A549 (cell line): Measurements from ENCODE around the gene PHF21A. TPM values are rescaled to one million over a fixed set of nuclear protein-coding genes. Genes with fewer than 3 reads are reported as not detected.
A peak's percentile ranks its signal among the peaks of the same experiment; 100 is the strongest.
"Not testable (repeated sequence)": the region's sequence is repeated elsewhere in the genome, so short reads cannot be mapped to it uniquely, and the experiment has no call there.

ENCODE experiments used
- ATAC-seq, 2 experiments: fragments of 200-7000 bp in 1 of 2; fragments of >200 bp in 1 of 2; cut with Nextera tagmentation in 1 of 2; cut with Tn5 transposase in 1 of 2; 3 replicates each; pipeline versions ENCODE4 v1.8.0 to v1.9.1; 2018 to 2020; ENCODE audit warnings: mild to moderate bottlenecking in 1 of 2, moderate library complexity in 1 of 2
- CTCF ChIA-PET: fragments of 300-600 bp; sonication (Branson Sonifier 250); formaldehyde crosslinking; extraction: SDS; loops from one replicate; lab custom pipeline; 2021; ENCODE audit warnings: antibody characterized with exemption, inconsistent platforms; lab: Yijun Ruan, JAX
- POLR2A ChIA-PET: fragments of 350-600 bp; formaldehyde crosslinking; extraction: SDS; loops from one replicate; lab custom pipeline; 2021; ENCODE audit warnings: antibody characterized with exemption, inconsistent platforms; lab: Yijun Ruan, JAX
- DNase-seq, 2 experiments: peaks; one replicate each; pipeline versions ENCODE4 v3.0.0 to v3.0.0-alpha.2; 2011 to 2016; ENCODE audit warnings: low read depth in 1 of 2, low spot score in 1 of 2
- FAIRE-seq: peaks from 2 replicates; lab custom pipeline; 2011; peaks lifted over from hg19 to GRCh38; lab: Jason Lieb, UNC
- H3K27ac ChIP-seq, 2 experiments: fragments of >200 bp; sonication (Bioruptor Twin); formaldehyde crosslinking; 3 replicates each; pipeline ENCODE4 v1.5.1; 2016 to 2017
- H3K4me1 ChIP-seq: fragments of >200 bp; sonication (Bioruptor Twin); formaldehyde crosslinking; 3 replicates; pipeline ENCODE4 v1.6.1; 2016
- H3K4me2 ChIP-seq: fragments of >200 bp; sonication (Bioruptor Twin); formaldehyde crosslinking; 3 replicates; pipeline ENCODE4 v1.6.1; 2016
- H3K4me3 ChIP-seq: fragments of >200 bp; sonication (Bioruptor Twin); formaldehyde crosslinking; 3 replicates; pipeline ENCODE4 v1.5.1; 2016
- H3K9me3 ChIP-seq: fragments of >200 bp; sonication (Bioruptor Twin); formaldehyde crosslinking; 3 replicates; pipeline ENCODE4 v1.6.1; 2016
- ATOH8 ChIP-seq: fragments of 250-450 bp; sonication (Bioruptor Pico); IDR thresholded peaks from 2 replicates; pipeline ENCODE4 v1.5.0; 2020; ENCODE audit warnings: low read depth, mild to moderate bottlenecking, moderate library complexity
- CTCF ChIP-seq: fragments of >200 bp; sonication (Bioruptor Twin); formaldehyde crosslinking; IDR thresholded peaks from 3 replicates; pipeline ENCODE4 v1.5.1; 2016
- HEYL ChIP-seq: fragments of 250-450 bp; sonication (Bioruptor Pico); IDR thresholded peaks from 2 replicates; pipeline ENCODE4 v1.8.0; 2021; ENCODE audit warnings: mild to moderate bottlenecking, moderate library complexity
- HOXA7 ChIP-seq: fragments of 250-450 bp; sonication (Bioruptor Pico); IDR thresholded peaks from 2 replicates; pipeline ENCODE4 v1.5.0; 2020; ENCODE audit warnings: mild to moderate bottlenecking, moderate library complexity
- JUNB ChIP-seq: fragments of >200 bp; sonication (Bioruptor Twin); formaldehyde crosslinking; IDR thresholded peaks from 2 replicates; pipeline ENCODE4 v1.6.1; 2016
- KDM1A ChIP-seq: fragments of 200-600 bp; sonication (generic); IDR thresholded peaks from 2 replicates; pipeline ENCODE4 v1.6.1; 2016; ENCODE audit warnings: low read depth, mild to moderate bottlenecking
- MAFK ChIP-seq: fragments of 450-650 bp; IDR thresholded peaks from 2 replicates; pipeline ENCODE4 v1.6.1; 2014; ENCODE audit not compliant: partially characterized antibody
- MYC ChIP-seq: IDR thresholded peaks from 2 replicates; pipeline ENCODE4 v1.6.1; 2012; ENCODE audit warnings: mild to moderate bottlenecking, inconsistent platforms, low read length, improper control_type of control experiment, borderline replicate concordance
- NFE2L2 ChIP-seq: fragments of 150-350 bp; conservative IDR thresholded peaks from 2 replicates; pipeline ENCODE4 v1.6.1; 2014; ENCODE audit warnings: low read length
- PHF8 ChIP-seq: fragments of 200-600 bp; sonication (generic); IDR thresholded peaks from 2 replicates; pipeline ENCODE4 v1.6.1; 2016; ENCODE audit warnings: low read depth, mild to moderate bottlenecking, antibody characterized with exemption, moderate library complexity, borderline replicate concordance
- POLR2A ChIP-seq: IDR thresholded peaks from 2 replicates; pipeline ENCODE4 v1.6.1; 2012; ENCODE audit warnings: mild to moderate bottlenecking, low read length
- RARB ChIP-seq: fragments of 250-450 bp; sonication (Bioruptor Pico); IDR thresholded peaks from 2 replicates; pipeline ENCODE4 v1.8.0; 2021; ENCODE audit warnings: mild to moderate bottlenecking, moderate library complexity
- RCOR1 ChIP-seq: fragments of 150-350 bp; IDR thresholded peaks from 2 replicates; pipeline ENCODE4 v1.6.1; 2014; ENCODE audit warnings: antibody characterized with exemption, low read length, low read depth
- ZNF302 ChIP-seq: fragments of 250-450 bp; sonication (Bioruptor Pico); IDR thresholded peaks from 2 replicates; pipeline ENCODE4 v1.9.0; 2021; ENCODE audit warnings: inconsistent platforms, mild to moderate bottlenecking, moderate library complexity
- WGBS: methylation state at CpG from one replicate; pipeline ENCODE4 v1.1.6; 2017; ENCODE audit errors: missing lambda C conversion rate; 5-methylcytosine and 5-hydroxymethylcytosine counted together
- polyA plus RNA-seq, 4 experiments: library from polyadenylated mRNA; depleted of rRNA in 3 of 4; stranded (reverse); fragments of >200 nt; fragmentation: RNase III in 1 of 4; extraction: RNeasy Plus Mini Kit Qiagen cat#74134 plus additional on column Dnase treatment in 1 of 4; gene quantifications; 2 replicates in 3 of 4; 3 replicates in 1 of 4; pipeline ENCODE4 v1.2.3, GENCODE V29; 2011 to 2017
- TF ChIP-seq, protein P1 (sequence below): IDR thresholded peaks from 2 replicates; pipeline ENCODE4 v1.6.1; 2012
- TF ChIP-seq, protein P2 (sequence below): fragments of 200-600 bp; sonication (generic); IDR thresholded peaks from 2 replicates; pipeline ENCODE4 v1.6.1; 2016; ENCODE audit warnings: antibody characterized with exemption, mild to moderate bottlenecking, moderate library complexity
- TF ChIP-seq, protein P3 (sequence below): fragments of 150-350 bp; IDR thresholded peaks from 2 replicates; pipeline ENCODE4 v1.6.1; 2014; ENCODE audit warnings: low read depth, mild to moderate bottlenecking, low read length

The PHF21A gene
- polyA plus RNA-seq, 2 of the 4 experiments (the other 2 are of a cell fraction) = 20.0 to 31.9 TPM

DNA sequence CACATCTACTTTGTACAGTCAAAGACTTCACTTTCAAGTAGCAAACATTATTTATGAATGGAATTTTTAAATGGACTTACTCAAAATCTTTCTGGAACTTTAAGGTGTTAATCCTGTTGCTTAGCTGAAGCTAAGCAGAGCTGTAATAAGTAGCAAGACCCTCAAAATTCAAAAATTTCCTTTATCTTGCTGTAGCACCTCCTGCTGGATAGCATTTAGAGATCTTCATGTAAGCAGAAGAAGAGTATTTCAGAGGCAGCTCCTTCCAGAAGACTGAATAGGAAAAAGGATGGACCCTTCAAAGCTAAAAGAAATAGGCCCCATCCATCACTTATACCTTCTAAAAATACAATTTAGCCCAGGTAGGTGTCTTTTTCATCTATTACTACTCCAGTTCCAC lies 3.4 kb downstream of the PHF21A start (continued):
- TF ChIP-seq, protein P1, sequence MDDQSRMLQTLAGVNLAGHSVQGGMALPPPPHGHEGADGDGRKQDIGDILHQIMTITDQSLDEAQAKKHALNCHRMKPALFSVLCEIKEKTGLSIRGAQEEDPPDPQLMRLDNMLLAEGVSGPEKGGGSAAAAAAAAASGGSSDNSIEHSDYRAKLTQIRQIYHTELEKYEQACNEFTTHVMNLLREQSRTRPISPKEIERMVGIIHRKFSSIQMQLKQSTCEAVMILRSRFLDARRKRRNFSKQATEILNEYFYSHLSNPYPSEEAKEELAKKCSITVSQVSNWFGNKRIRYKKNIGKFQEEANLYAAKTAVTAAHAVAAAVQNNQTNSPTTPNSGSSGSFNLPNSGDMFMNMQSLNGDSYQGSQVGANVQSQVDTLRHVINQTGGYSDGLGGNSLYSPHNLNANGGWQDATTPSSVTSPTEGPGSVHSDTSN = no peak
- TF ChIP-seq RARB = no peak
- TF ChIP-seq POLR2A = no peak

- FAIRE-seq, H3K4me2 ChIP-seq, H3K4me3 ChIP-seq, DNase-seq, ATAC-seq, H3K27ac ChIP-seq, POLR2A ChIA-PET, H3K9me3 ChIP-seq: not testable (repeated sequence)
- CTCF ChIA-PET = interaction anchor here (1.0 kb wide), 1 partner anchor 122 kb away, joined by 3 read pairs; no protein-coding TSS in a partner anchor
- H3K4me1 ChIP-seq = peaks cover 27% of the 10 kb centered on the region
- 93% methylated on average over 10 of the region's 10 CpGs for WGBS
Observed at GRCh38 chr11:46116712-46117037, 4.6 kb downstream of the PHF21A start.

- ATAC-seq (no peak), DNase-seq (no peak), FAIRE-seq (no peak)
- H3K4me2 ChIP-seq = peak overlapping the region; percentile 32; the same call in 2 of the 3 replicates
- 87% methylated on average over 3 of the region's 3 CpGs for WGBS
- no peak overlapping the region for H3K4me3 ChIP-seq
- H3K4me1 ChIP-seq = peaks cover 27% of the 10 kb centered on the region
- H3K9me3 ChIP-seq = no peaks in the 10 kb centered on the region
- POLR2A ChIA-PET = no interaction called here
- CTCF ChIA-PET = interaction anchor here (1.0 to 1.3 kb wide), 2 partner anchors 122 to 151 kb away, joined by 3 read pairs; no protein-coding TSS in a partner anchor
- TF ChIP-seq RARB (no peak), MAFK (peak; percentile 39), MYC (no peak)
- TF ChIP-seq, all 56 proteins: peak for 1
- H3K27ac ChIP-seq = no peak overlapping the region
Observed at GRCh38 chr11:46116007-46116711, 5.1 kb downstream of the PHF21A start.

- DNase-seq (no peak), FAIRE-seq (no peak), ATAC-seq (no peak)
- Histone ChIP-seq H3K4me2 (no peak overlapping the region), H3K9me3 (no peaks in the 10 kb centered on the region), H3K4me3 (no peak overlapping the region), H3K4me1 (peaks cover 27% of the 10 kb centered on the region), H3K27ac (no peak overlapping the region)
- CTCF ChIA-PET = no interaction called here
- POLR2A ChIA-PET = no interaction called here
- TF ChIP-seq KDM1A = no peak
- no peak for TF ChIP-seq JUNB
- TF ChIP-seq, protein P2, sequence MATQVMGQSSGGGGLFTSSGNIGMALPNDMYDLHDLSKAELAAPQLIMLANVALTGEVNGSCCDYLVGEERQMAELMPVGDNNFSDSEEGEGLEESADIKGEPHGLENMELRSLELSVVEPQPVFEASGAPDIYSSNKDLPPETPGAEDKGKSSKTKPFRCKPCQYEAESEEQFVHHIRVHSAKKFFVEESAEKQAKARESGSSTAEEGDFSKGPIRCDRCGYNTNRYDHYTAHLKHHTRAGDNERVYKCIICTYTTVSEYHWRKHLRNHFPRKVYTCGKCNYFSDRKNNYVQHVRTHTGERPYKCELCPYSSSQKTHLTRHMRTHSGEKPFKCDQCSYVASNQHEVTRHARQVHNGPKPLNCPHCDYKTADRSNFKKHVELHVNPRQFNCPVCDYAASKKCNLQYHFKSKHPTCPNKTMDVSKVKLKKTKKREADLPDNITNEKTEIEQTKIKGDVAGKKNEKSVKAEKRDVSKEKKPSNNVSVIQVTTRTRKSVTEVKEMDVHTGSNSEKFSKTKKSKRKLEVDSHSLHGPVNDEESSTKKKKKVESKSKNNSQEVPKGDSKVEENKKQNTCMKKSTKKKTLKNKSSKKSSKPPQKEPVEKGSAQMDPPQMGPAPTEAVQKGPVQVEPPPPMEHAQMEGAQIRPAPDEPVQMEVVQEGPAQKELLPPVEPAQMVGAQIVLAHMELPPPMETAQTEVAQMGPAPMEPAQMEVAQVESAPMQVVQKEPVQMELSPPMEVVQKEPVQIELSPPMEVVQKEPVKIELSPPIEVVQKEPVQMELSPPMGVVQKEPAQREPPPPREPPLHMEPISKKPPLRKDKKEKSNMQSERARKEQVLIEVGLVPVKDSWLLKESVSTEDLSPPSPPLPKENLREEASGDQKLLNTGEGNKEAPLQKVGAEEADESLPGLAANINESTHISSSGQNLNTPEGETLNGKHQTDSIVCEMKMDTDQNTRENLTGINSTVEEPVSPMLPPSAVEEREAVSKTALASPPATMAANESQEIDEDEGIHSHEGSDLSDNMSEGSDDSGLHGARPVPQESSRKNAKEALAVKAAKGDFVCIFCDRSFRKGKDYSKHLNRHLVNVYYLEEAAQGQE = no peak
- no peak for TF ChIP-seq HOXA7
- TF ChIP-seq ATOH8 (CRISPR knock-in tag) = no peak
- no peak for TF ChIP-seq RCOR1
- TF ChIP-seq ZNF302 (CRISPR knock-in tag) = no peak
- TF ChIP-seq PHF8 = no peak
- TF ChIP-seq CTCF = no peak
- TF ChIP-seq, protein P3, sequence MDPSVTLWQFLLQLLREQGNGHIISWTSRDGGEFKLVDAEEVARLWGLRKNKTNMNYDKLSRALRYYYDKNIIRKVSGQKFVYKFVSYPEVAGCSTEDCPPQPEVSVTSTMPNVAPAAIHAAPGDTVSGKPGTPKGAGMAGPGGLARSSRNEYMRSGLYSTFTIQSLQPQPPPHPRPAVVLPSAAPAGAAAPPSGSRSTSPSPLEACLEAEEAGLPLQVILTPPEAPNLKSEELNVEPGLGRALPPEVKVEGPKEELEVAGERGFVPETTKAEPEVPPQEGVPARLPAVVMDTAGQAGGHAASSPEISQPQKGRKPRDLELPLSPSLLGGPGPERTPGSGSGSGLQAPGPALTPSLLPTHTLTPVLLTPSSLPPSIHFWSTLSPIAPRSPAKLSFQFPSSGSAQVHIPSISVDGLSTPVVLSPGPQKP = no peak
- no peak for TF ChIP-seq HEYL (CRISPR knock-in tag)
- TF ChIP-seq NFE2L2 = no peak
Observed at GRCh38 chr11:46114961-46115360, 6.3 kb downstream of the PHF21A start.
